GM19239 (cell line): ENCODE data around the gene HTT-AS.
"Not testable (repeated sequence)": the region's sequence is repeated elsewhere in the genome, so short reads cannot be mapped to it uniquely, and the experiment has no call there.

ENCODE experiments used
- DNase-seq: peaks from one replicate; pipeline ENCODE4 v3.0.0; 2011; ENCODE audit warnings: low spot score; ENCODE audit not compliant: insufficient read length
- FAIRE-seq: peaks from 2 replicates; lab custom pipeline; 2011; peaks lifted over from hg19 to GRCh38; lab: Jason Lieb, UNC

The HTT-AS gene

GRCh38 chr4:3059943-3060342 lies 14.4 kb downstream of the HTT-AS start:
- FAIRE-seq: no peak
- DNase-seq: no peak

GRCh38 chr4:3054169-3054759 lies 20.1 kb downstream of the HTT-AS start:
- no peak for FAIRE-seq
- no peak for DNase-seq

- not testable (repeated sequence) for DNase-seq, FAIRE-seq
Measured at GRCh38 chr4:3051141-3051897, 23.0 kb downstream of the HTT-AS start.

- FAIRE-seq (peak; percentile 99), DNase-seq (no peak)
Measured at GRCh38 chr4:3047464-3048286, 26.7 kb downstream of the HTT-AS start.

GRCh38 chr4:3046623-3047022 lies 27.7 kb downstream of the HTT-AS start:
- FAIRE-seq (no peak), DNase-seq (no peak)

- no peak for DNase-seq
- peak; percentile 82 for FAIRE-seq
Measured at GRCh38 chr4:3046162-3046561, 28.2 kb downstream of the HTT-AS start.

- DNase-seq: no peak
- FAIRE-seq: peak; percentile 76
Measured at GRCh38 chr4:3044870-3045819, 29.2 kb downstream of the HTT-AS start.

- FAIRE-seq (peak; percentile 44), DNase-seq (no peak)
Measured at GRCh38 chr4:3043282-3044020, 30.9 kb downstream of the HTT-AS start.

- no peak for DNase-seq
- no peak for FAIRE-seq
Measured at GRCh38 chr4:3042226-3042625, 32.1 kb downstream of the HTT-AS start.

- FAIRE-seq (peak; percentile 51), DNase-seq (no peak)
Measured at GRCh38 chr4:3041192-3042142, 32.9 kb downstream of the HTT-AS start.

GRCh38 chr4:3040452-3041191 lies 33.7 kb downstream of the HTT-AS start:
- FAIRE-seq: peak; percentile 89

GRCh38 chr4:3039706-3040366 lies 34.5 kb downstream of the HTT-AS start:
- FAIRE-seq: peak; percentile 56
- DNase-seq: no peak

More at GRCh38 chr4:3040452-3041191, 33.7 kb downstream of the HTT-AS start:
- no peak for DNase-seq

- DNase-seq: no peak
- FAIRE-seq: peak; percentile 81
Measured at GRCh38 chr4:3037957-3038461, 36.3 kb downstream of the HTT-AS start.

GRCh38 chr4:3036131-3036952 lies 38.0 kb downstream of the HTT-AS start:
- FAIRE-seq: no peak
- DNase-seq: no peak

- FAIRE-seq: no peak
- DNase-seq: no peak
Measured at GRCh38 chr4:3035674-3036073, 38.7 kb downstream of the HTT-AS start.

GRCh38 chr4:3035249-3035648 lies 39.1 kb downstream of the HTT-AS start:
- no peak for DNase-seq
- FAIRE-seq: no peak
